ENCODE measurements around the gene VSTM4.

Gene VSTM4

DNA sequence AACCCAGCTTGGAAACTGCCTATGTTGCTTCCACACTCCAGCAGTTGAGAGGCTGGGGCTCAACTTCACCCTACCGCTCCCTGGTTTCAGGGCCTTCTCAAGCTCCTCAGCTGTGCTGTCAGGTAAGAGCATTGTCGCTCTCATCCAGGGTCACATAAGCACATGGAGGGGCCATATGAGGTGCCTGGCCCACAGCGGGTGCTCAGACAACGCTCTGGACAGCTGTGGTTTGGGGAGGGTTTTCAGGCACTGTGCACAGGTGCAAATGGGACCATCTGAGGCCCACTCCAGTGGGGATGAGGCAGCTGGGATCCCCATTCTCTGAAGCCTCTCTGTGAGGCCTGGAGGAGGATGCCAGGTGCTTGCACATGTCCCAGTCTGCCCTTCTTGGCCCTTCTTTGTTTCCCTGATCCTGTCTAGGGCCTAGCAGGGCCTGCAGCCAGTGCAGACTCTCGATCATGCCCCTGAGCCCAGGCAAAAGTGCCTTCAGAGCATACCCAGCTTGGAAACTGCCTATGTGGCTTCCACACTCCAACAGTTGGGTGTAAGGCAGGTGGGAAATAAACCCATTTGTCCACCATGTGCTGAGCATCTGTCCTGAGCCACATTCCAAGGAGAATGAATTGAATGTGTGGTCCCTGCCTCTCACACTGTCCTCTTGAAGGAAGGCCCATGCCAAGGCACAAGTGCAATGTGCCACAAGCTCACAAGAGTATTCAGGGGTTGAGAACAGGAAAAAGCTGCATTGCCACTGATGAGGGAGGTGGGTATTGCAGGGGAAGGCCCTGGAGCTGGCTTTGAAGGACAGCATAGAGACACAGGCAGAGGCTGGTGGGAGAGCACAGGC lies 40.3 kb downstream of the VSTM4 start:
- TF ChIP-seq POLR2AphosphoS5 (IDR thresholded peaks at IDR 0.05; ENCODE audit: low read depth, low read length) = no peak
- TF ChIP-seq PAX5 (IDR thresholded peaks at IDR 0.05; ENCODE audit: insufficient read depth, low read length, severe bottlenecking) = no peak
- TF ChIP-seq POLR2A (IDR thresholded peaks at IDR 0.05; ENCODE audit: low read depth, low read length) = no peak
- no peak for TF ChIP-seq TAF1 (IDR thresholded peaks at IDR 0.05; ENCODE audit: low read depth, low read length)
- no peak for TF ChIP-seq SPI1 (IDR thresholded peaks at IDR 0.05; ENCODE audit: low read depth, low read length)
- TF ChIP-seq POU2F2 (IDR thresholded peaks at IDR 0.05; ENCODE audit: low read depth, low read length) = no peak
- no peak for FAIRE-seq
- DNase-seq (ENCODE audit: insufficient read length, low spot score) = no peak

DNA sequence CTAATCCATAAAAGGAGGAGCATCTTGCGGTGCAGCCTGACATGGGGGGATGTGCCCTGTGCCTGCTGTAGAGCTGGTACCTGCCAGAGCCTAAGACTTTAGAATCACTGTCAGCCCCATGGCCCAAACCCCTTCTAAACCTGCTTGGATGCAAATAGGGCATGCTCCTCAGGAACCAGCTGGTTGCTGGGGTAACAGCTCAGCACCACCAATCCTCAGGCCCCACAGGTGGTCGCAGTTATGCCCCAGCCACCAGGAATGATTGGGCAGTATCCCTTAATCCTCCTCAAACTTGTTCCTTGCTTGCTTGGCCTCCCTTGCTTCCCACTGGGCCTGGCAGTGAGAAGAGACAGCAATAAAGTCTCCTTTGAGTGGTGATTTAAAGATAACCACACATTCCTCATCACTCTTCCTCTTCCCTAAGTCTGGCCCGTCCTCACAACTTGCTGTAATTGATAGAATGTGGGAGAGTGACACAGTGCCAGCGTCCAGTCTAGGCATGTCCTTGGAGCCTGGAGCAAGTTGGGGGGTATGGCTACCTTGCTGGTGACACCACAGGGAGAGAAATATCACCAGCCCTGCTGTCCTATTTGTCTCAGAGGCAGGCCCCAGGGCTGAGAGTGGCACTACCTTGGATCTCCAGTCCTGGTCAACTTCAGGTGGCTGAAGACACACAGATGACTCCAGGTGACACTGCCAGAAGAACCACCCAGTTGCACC lies 43.0 kb downstream of the VSTM4 start:
- TF ChIP-seq PAX5 (IDR thresholded peaks at IDR 0.05; ENCODE audit: insufficient read depth, low read length, severe bottlenecking) (no peak), POLR2AphosphoS5 (IDR thresholded peaks at IDR 0.05; ENCODE audit: low read depth, low read length) (no peak), POLR2A (IDR thresholded peaks at IDR 0.05; ENCODE audit: low read depth, low read length) (no peak), TAF1 (IDR thresholded peaks at IDR 0.05; ENCODE audit: low read depth, low read length) (no peak), SPI1 (IDR thresholded peaks at IDR 0.05; ENCODE audit: low read depth, low read length) (no peak), POU2F2 (IDR thresholded peaks at IDR 0.05; ENCODE audit: low read depth, low read length) (no peak)
- FAIRE-seq (no peak), DNase-seq (ENCODE audit: insufficient read length, low spot score) (no peak)

DNA sequence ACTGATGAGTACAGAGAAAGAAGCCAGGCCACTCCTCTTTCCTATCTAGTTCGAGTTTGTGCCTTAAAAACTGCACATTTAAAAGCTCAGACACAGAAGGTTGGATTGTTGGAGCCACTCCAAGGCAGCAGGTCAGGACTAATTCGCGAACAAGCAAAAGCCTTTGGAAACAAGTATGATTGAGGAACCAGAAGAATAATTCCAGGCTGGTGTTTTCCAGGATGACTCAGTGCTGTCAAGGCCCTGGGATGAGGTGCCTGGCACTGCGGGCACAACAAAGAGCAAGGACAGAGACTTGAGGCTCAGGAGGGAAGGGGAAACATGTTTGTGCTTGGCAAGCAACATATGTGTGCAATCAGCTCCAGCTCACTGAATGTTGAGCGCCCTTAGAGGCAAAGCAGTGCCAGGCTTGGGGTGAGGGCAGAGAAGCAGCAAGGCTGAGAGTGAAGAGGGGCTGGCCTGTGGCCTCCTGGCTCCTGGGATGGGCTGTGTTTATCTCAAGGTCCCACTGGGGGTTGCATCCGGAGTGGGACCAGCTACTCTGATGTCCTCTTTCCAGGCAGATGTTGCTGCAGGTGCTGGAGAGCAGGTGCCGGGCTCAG lies 44.1 kb downstream of the VSTM4 start:
- no peak for FAIRE-seq
- TF ChIP-seq POU2F2 (IDR thresholded peaks at IDR 0.05; ENCODE audit: low read depth, low read length) (no peak), SPI1 (IDR thresholded peaks at IDR 0.05; ENCODE audit: low read depth, low read length) (no peak)

DNA sequence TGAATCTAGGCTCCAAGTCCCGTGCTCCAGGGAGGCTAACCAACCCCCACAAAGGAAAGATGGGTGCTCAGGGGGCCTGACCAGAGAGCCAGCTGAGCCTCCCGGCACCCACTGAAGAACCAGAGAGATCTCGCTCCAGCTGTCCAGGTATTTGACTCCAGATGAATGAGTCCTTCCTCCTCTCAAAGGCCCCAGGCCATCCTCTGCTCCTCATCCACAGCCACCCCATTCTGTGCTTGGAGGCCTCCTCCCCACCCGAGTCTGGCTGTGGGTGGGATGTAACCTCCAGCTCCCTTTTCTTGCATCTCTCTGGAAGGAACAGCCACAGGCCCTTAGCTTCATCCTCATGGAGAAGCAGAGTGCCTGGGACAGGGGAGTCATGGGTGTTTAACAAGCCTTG lies 44.6 kb downstream of the VSTM4 start:
- no peak for TF ChIP-seq PAX5 (IDR thresholded peaks at IDR 0.05; ENCODE audit: insufficient read depth, low read length, severe bottlenecking)
- TF ChIP-seq SPI1 (IDR thresholded peaks at IDR 0.05; ENCODE audit: low read depth, low read length) = no peak
- no peak for TF ChIP-seq TAF1 (IDR thresholded peaks at IDR 0.05; ENCODE audit: low read depth, low read length)
- no peak for FAIRE-seq

More for the DNA sequence above, 44.1 kb downstream of the VSTM4 start:
- no peak for DNase-seq (ENCODE audit: insufficient read length, low spot score)

DNA sequence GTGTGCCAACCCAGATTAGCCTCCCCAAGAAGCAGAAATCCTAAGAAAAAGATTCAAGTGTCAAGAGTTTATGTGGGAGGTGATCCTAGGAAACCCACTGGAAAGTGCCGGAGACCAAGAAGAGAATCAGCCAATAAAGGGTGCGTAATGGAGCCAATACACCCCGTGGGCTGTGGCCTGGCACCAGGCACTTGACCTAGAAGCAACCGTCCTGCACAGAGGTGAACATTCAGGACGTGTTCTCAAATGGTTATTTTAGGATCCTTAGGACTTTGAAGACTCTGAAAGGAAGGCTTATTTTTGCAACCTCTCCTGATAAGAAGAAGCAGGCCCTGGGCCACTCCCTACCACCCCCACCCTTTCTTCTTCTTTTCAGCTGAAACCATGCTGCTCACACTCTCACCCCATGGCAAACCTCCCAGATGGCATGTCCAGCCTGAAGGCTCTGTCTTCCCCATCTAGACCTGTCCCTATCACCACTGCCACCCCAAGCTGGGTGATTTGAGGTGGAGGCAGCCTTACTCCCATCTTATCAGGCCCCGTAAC lies 46.6 kb downstream of the VSTM4 start:
- FAIRE-seq (no peak), DNase-seq (ENCODE audit: insufficient read length, low spot score) (no peak)
- TF ChIP-seq TAF1 (IDR thresholded peaks at IDR 0.05; ENCODE audit: low read depth, low read length) (no peak), POU2F2 (IDR thresholded peaks at IDR 0.05; ENCODE audit: low read depth, low read length) (no peak), POLR2A (IDR thresholded peaks at IDR 0.05; ENCODE audit: low read depth, low read length) (no peak), POLR2AphosphoS5 (IDR thresholded peaks at IDR 0.05; ENCODE audit: low read depth, low read length) (no peak), PAX5 (IDR thresholded peaks at IDR 0.05; ENCODE audit: insufficient read depth, low read length, severe bottlenecking) (no peak), SPI1 (IDR thresholded peaks at IDR 0.05; ENCODE audit: low read depth, low read length) (no peak)

More for the DNA sequence above, 44.6 kb downstream of the VSTM4 start:
- DNase-seq (ENCODE audit: insufficient read length, low spot score) = no peak

DNA sequence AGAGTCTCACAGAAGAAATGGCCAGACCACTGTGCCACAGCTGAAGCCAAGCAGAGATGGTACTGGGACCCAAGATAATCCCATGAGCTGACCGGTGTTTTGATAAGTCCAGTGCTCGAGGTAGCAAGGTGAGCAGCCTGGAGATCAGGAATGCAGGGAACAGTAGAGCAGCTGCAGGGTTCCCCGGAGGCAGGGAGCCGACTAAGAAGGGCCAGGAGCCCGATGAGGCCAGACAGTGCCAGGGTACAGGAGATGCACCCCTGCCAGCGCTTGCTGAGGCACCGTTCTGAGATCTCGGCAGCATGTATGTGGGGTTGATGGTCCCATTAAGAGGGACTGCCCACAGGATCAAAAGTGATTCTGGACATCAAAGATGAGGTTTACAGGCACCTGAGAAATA lies 47.1 kb downstream of the VSTM4 start:
- TF ChIP-seq POLR2A (IDR thresholded peaks at IDR 0.05; ENCODE audit: low read depth, low read length) (no peak), POU2F2 (IDR thresholded peaks at IDR 0.05; ENCODE audit: low read depth, low read length) (no peak), TAF1 (IDR thresholded peaks at IDR 0.05; ENCODE audit: low read depth, low read length) (no peak), SPI1 (IDR thresholded peaks at IDR 0.05; ENCODE audit: low read depth, low read length) (no peak), POLR2AphosphoS5 (IDR thresholded peaks at IDR 0.05; ENCODE audit: low read depth, low read length) (no peak), PAX5 (IDR thresholded peaks at IDR 0.05; ENCODE audit: insufficient read depth, low read length, severe bottlenecking) (no peak)
- no peak for DNase-seq (ENCODE audit: insufficient read length, low spot score)
- FAIRE-seq = no peak

DNA sequence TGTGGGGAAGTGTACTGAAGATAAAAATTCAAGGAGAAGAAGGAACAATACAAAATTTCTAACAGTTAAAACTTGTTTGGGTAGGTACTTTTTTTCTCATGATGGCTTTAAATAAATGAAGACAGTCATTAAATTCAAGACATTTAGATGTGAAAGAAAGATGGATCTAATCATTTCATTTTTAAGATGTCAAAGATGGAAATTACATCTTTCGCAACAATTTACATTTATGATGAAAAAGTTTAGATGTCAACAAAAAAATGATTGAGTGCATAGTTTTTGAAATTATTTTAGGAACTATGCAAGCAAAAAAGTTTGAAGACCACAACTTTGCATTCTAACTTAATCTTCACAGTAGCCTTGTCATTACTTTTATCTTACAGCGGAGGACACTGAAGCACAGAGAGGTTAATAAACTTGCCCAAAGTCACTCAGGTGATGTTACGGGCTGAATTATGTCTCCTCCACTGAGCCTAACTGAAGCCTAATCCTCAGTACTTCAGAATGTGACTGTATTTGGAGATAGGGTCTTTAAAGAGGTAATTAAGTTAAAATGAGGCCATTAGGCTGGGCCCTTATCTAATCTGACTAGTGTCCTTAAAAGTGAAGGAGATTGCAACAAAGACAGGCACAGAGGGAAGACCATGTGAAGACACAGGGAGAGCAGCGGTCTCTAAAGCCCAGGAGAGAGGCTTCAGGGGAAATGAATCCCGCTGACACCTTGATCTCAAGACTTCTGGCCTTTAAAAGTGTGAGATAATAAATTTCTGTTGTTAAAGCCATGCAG lies 48.2 kb downstream of the VSTM4 start:
- DNase-seq (ENCODE audit: insufficient read length, low spot score) = no peak
- no peak for TF ChIP-seq SPI1 (IDR thresholded peaks at IDR 0.05; ENCODE audit: low read depth, low read length)
- no peak for TF ChIP-seq POLR2AphosphoS5 (IDR thresholded peaks at IDR 0.05; ENCODE audit: low read depth, low read length)
- no peak for TF ChIP-seq TAF1 (IDR thresholded peaks at IDR 0.05; ENCODE audit: low read depth, low read length)
- TF ChIP-seq POLR2A (IDR thresholded peaks at IDR 0.05; ENCODE audit: low read depth, low read length) = no peak
- no peak for TF ChIP-seq PAX5 (IDR thresholded peaks at IDR 0.05; ENCODE audit: insufficient read depth, low read length, severe bottlenecking)
- TF ChIP-seq POU2F2 (IDR thresholded peaks at IDR 0.05; ENCODE audit: low read depth, low read length) = no peak
- FAIRE-seq = no peak

DNA sequence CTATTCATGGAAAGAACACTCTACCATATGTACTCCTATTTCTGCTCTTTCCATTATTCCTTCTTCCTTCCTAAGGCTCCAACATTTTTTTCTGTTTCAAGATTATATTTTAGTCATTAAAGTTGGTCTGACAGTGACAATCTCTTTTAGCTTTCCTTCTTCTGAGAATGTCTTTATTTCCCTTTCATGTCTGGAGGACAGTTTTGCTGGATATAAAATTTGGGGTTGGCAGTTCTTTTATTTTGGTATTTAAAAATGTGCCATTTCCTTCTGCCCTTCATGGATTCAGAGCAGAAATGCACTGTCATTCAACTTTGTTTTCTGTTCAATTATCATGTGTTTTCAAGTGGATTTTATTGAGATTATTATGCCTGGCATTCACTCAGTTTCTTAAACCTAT lies 53.1 kb downstream of the VSTM4 start:
- FAIRE-seq = no peak
- TF ChIP-seq TAF1 (IDR thresholded peaks at IDR 0.05; ENCODE audit: low read depth, low read length) = no peak
- TF ChIP-seq PAX5 (IDR thresholded peaks at IDR 0.05; ENCODE audit: insufficient read depth, low read length, severe bottlenecking) = no peak
- TF ChIP-seq POU2F2 (IDR thresholded peaks at IDR 0.05; ENCODE audit: low read depth, low read length) = no peak
- no peak for TF ChIP-seq SPI1 (IDR thresholded peaks at IDR 0.05; ENCODE audit: low read depth, low read length)
- TF ChIP-seq POLR2A (IDR thresholded peaks at IDR 0.05; ENCODE audit: low read depth, low read length) = no peak
- no peak for TF ChIP-seq POLR2AphosphoS5 (IDR thresholded peaks at IDR 0.05; ENCODE audit: low read depth, low read length)
- no peak for DNase-seq (ENCODE audit: insufficient read length, low spot score)
